HepG2 (cell line): ENCODE data around the gene GHRHR. TPM values are rescaled to one million over a fixed set of nuclear protein-coding genes. Genes with fewer than 3 reads are reported as not detected.
A peak's percentile ranks its signal among the peaks of the same experiment; 100 is the strongest.

Experiments used
- ATAC-seq: fragments of 200-7000 bp; cut with Tn5 transposase; 3 replicates; pipeline ENCODE4 v1.9.1; 2020; ENCODE audit warnings: mild to moderate bottlenecking, moderate library complexity
- BruUV-seq: library from RNA; stranded (reverse); fragments of 400-500 nt; replicated peaks from 2 replicates; lab custom pipeline; 2021; lab: Mats Ljungman, UMichigan
- CTCF ChIA-PET: fragments of 300-600 bp; formaldehyde crosslinking; extraction: SDS; loops from one replicate; lab custom pipeline; 2021; ENCODE audit warnings: low total read pairs, inconsistent platforms, low intra/inter-chr PET ratio; lab: Yijun Ruan, JAX
- POLR2A ChIA-PET: fragments of 350-600 bp; sonication (Branson Sonifier 250); formaldehyde crosslinking; loops from one replicate; lab custom pipeline; 2020; ENCODE audit warnings: antibody characterized with exemption, inconsistent platforms; lab: Yijun Ruan, JAX
- DNase-seq: peaks from one replicate; pipeline ENCODE4 v3.0.0-alpha.2; 2015; ENCODE audit warnings: low spot score
- FAIRE-seq: peaks from 3 replicates; lab custom pipeline; 2011; peaks lifted over from hg19 to GRCh38; lab: Jason Lieb, UNC
- H2AFZ ChIP-seq: one replicate; pipeline ENCODE4 v1.6.1; 2011; ENCODE audit warnings: low read length, inconsistent platforms
- H3K27ac ChIP-seq: fragments of 300-600 bp; 3 replicates; pipeline ENCODE4 v1.8.0; 2011; ENCODE audit warnings: mixed run types, mild to moderate bottlenecking, mixed read lengths, low read length, inconsistent platforms; ENCODE audit not compliant: insufficient read depth; ENCODE audit errors: extremely low read length
- H3K27me3 ChIP-seq, 2 experiments: fragments of 200-600 bp in 1 of 2; 2 replicates in 1 of 2; 3 replicates in 1 of 2; pipeline versions ENCODE4 v1.6.0 to v1.8.0; 2011; ENCODE audit warnings: low read length in 2 of 2, mild to moderate bottlenecking in 2 of 2, moderate library complexity in 2 of 2, inconsistent platforms in 1 of 2; ENCODE audit not compliant: insufficient read depth in 2 of 2, control insufficient read depth in 1 of 2
- H3K36me3 ChIP-seq, 2 experiments: fragments of 200-600 bp in 1 of 2; replicated peaks in 1 of 2; 2 replicates in 1 of 2; 3 replicates in 1 of 2; pipeline versions ENCODE4 v1.5.1 to v1.8.0; 2011; ENCODE audit warnings: low read length in 2 of 2, inconsistent platforms in 1 of 2; ENCODE audit not compliant: insufficient read depth in 2 of 2, control insufficient read depth in 1 of 2
- H3K4me1 ChIP-seq: 2 replicates; pipeline ENCODE4 v1.5.1; 2012; ENCODE audit warnings: low read length, inconsistent platforms; ENCODE audit not compliant: insufficient read depth
- H3K4me2 ChIP-seq: 2 replicates; pipeline ENCODE4 v1.6.0; 2011; ENCODE audit warnings: low read depth, low read length, inconsistent platforms
- H3K4me3 ChIP-seq, 3 experiments: fragments of 200-600 bp in 1 of 3; sonication (generic), shearing (Covaris generic) in 1 of 3; replicated peaks in 1 of 3; 2 replicates each; pipeline ENCODE4 v1.5.1; 2011 to 2016; ENCODE audit warnings: low read length in 3 of 3, inconsistent platforms in 2 of 3, low read depth in 2 of 3, mild to moderate bottlenecking in 2 of 3, control low read depth in 1 of 3, mixed read lengths in 1 of 3; ENCODE audit not compliant: insufficient read depth in 1 of 3
- H3K79me2 ChIP-seq: one replicate; pipeline ENCODE4 v1.6.1; 2011; ENCODE audit warnings: low read length, inconsistent platforms; ENCODE audit not compliant: insufficient read depth
- H3K9ac ChIP-seq: 2 replicates; pipeline ENCODE4 v1.6.0; 2011; ENCODE audit warnings: mild to moderate bottlenecking, low read depth, low read length, inconsistent platforms; ENCODE audit not compliant: insufficient read depth
- H3K9me3 ChIP-seq: 2 replicates; pipeline ENCODE4 v1.5.1; 2012; ENCODE audit warnings: mild to moderate bottlenecking, low read length
- H4K20me1 ChIP-seq: 2 replicates; pipeline ENCODE4 v1.6.0; 2011; ENCODE audit warnings: inconsistent platforms, mild to moderate bottlenecking, low read length, moderate library complexity; ENCODE audit not compliant: insufficient read depth
- ELF4 ChIP-seq: sonication (generic); formaldehyde crosslinking; IDR thresholded peaks from 2 replicates; pipeline ENCODE4 v1.5.0; 2020; ENCODE audit warnings: missing genetic modification reagents, mild to moderate bottlenecking, moderate library complexity, borderline replicate concordance
- SP5 ChIP-seq: IDR thresholded peaks from 2 replicates; pipeline ENCODE4 v1.6.1; 2016; ENCODE audit warnings: low read depth, borderline replicate concordance
- XRCC5 ChIP-seq: fragments of 200-400 bp; formaldehyde crosslinking; optimal IDR thresholded peaks from 2 replicates; pipeline ENCODE3; 2017; ENCODE audit warnings: mild to moderate bottlenecking, low read length
- ZEB1 ChIP-seq: IDR thresholded peaks from 2 replicates; pipeline ENCODE4 v1.6.1; 2012; ENCODE audit warnings: mild to moderate bottlenecking, low read depth, inconsistent platforms; ENCODE audit not compliant: insufficient replicate concordance
- ZKSCAN5 ChIP-seq: sonication (generic); formaldehyde crosslinking; IDR thresholded peaks from 2 replicates; pipeline ENCODE4 v1.5.1; 2020; ENCODE audit warnings: mild to moderate bottlenecking, missing genetic modification reagents
- WGBS: methylation state at CpG from one replicate; pipeline ENCODE4 v1.1.6; 2017; ENCODE audit warnings: low lambda C conversion rate; 5-methylcytosine and 5-hydroxymethylcytosine counted together
- in situ Hi-C: cut with HindIII; loops from 2 replicates; pipeline ENCODE4 v1.10.0; 2017; ENCODE audit warnings: low pct_unique_long_range_greater_than_20kb; ENCODE audit not compliant: extremely low pct_ligation_motif_present
- intact Hi-C: fragments of 100-400 bp; cut with micrococcal nuclease; formaldehyde crosslinking; loops from one replicate; pipeline ENCODE4 v1.10.0; 2022; ENCODE audit not compliant: unreplicated experiment
- polyA plus RNA-seq, 8 experiments: library from polyadenylated mRNA; depleted of rRNA in 3 of 8; stranded (reverse) in 7 of 8; unstranded in 1 of 8; fragments of >200 nt; fragmentation: Illumina TruSeq in 4 of 8; extraction: Trizol in 4 of 8; gene quantifications; 2 replicates each; pipeline versions ENCODE4 v1.2.1 to v1.2.3, GENCODE V29; 2011 to 2016; ENCODE audit warnings: low read depth in 4 of 8, missing spikeins in 1 of 8, mixed read lengths in 1 of 8; ENCODE audit not compliant: insufficient read depth in 1 of 8
- total RNA-seq, 5 experiments: library from RNA; depleted of rRNA; stranded (reverse); fragments of >200 nt; fragmentation: Illumina TruSeq; extraction: Trizol; gene quantifications; 2 replicates each; pipeline ENCODE4 v1.2.3, GENCODE V29; 2016; ENCODE audit warnings: low read depth in 1 of 5
- TF ChIP-seq, protein P1 (sequence below): fragments of 450-650 bp; IDR thresholded peaks from 2 replicates; pipeline ENCODE4 v1.6.1; 2016

GHRHR gene
- total and polyA plus RNA-seq, 2 of the 13 experiments (the other 11 are each of a cell fraction or from before 2014, with no cell fraction given) = not detected

DNA sequence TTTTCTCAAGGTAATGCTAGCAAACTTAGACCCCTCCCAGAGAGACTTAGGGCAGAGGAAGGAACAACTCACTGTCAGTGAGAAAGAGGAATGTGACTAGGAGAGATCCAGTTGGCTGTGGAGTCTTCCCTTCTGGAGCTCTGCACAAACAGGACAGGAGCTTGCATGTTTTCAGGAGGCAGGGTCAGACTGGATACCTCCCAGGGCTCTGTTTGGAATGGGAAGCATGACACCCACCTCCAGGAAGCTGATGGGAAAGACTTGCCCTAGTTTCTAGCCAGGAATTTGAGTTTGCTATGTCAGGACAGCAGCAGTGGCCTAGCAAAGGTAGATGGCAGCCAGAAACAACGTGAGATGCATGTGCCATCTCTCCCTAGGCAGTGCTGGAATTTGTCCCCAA lies 40.6 kb downstream of the GHRHR start:
- FAIRE-seq = no peak
- Histone ChIP-seq H3K4me3 (no peak overlapping the region), H3K4me2 (no peak overlapping the region), H3K27me3 (peaks cover 0 to 8% of the 10 kb centered on the region in 2 experiments; a peak in 1 of 5 replicates), H3K4me1 (no peaks in the 10 kb centered on the region), H3K36me3 (no peaks in the 10 kb centered on the region), H3K9me3 (no peaks in the 10 kb centered on the region), H3K27ac (no peak overlapping the region), H3K79me2 (no peaks in the 10 kb centered on the region), H2AFZ (no peak overlapping the region), H4K20me1 (no peaks in the 10 kb centered on the region), H3K9ac (no peak overlapping the region)
- ATAC-seq = no peak
- intact Hi-C loops = no loop called here
- no TSS peak for BruUV-seq
- in situ Hi-C loops = no loop called here
- WGBS = 0% methylated on average over 1 of the region's 1 CpG
- no peak for DNase-seq
- POLR2A ChIA-PET = no interaction called here
- CTCF ChIA-PET = no interaction called here
- TF ChIP-seq ZKSCAN5 (no peak), XRCC5 (no peak)

DNA sequence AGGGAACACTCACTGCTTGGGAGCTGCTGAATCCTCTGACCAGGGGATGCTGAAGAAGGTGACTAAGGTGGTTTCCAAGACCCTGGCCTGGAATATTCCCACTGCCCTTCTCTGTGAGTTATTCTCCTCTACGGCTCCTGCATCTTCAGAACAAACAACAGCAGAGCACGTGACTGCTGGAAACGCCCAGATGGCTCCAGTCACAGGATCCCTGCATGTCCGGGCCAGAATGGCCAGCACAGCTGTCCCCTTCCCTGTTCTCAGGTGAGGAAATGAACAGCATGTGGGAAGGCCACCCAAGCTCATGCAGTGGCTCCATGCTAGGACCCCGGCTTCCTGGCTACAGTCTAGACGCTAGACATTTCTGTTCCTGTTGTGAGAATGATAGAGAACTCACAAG lies 43.1 kb downstream of the GHRHR start:
- Histone ChIP-seq H3K4me1 (no peaks in the 10 kb centered on the region), H3K9me3 (no peaks in the 10 kb centered on the region)
- TF ChIP-seq ZEB1 (no peak), ELF4 (CRISPR knock-in tag) (no peak), SP5 (CRISPR knock-in tag) (no peak)
- TF ChIP-seq, protein P1, sequence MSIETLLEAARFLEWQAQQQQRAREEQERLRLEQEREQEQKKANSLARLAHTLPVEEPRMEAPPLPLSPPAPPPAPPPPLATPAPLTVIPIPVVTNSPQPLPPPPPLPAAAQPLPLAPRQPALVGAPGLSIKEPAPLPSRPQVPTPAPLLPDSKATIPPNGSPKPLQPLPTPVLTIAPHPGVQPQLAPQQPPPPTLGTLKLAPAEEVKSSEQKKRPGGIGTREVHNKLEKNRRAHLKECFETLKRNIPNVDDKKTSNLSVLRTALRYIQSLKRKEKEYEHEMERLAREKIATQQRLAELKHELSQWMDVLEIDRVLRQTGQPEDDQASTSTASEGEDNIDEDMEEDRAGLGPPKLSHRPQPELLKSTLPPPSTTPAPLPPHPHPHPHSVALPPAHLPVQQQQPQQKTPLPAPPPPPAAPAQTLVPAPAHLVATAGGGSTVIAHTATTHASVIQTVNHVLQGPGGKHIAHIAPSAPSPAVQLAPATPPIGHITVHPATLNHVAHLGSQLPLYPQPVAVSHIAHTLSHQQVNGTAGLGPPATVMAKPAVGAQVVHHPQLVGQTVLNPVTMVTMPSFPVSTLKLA = peak; percentile 57
- TF ChIP-seq, all 625 proteins: peak for 1
- CTCF ChIA-PET = no interaction called here
- no peaks in the 10 kb centered on the region for H3K36me3 ChIP-seq
- peaks cover 0 to 8% of the 10 kb centered on the region in 2 experiments; a peak in 1 of 5 replicates for H3K27me3 ChIP-seq
- H3K4me2 ChIP-seq = no peak overlapping the region
- no TSS peak for BruUV-seq
- FAIRE-seq = no peak
- in situ Hi-C loops (no loop called here), intact Hi-C loops (no loop called here)
- H3K27ac ChIP-seq = no peak overlapping the region
- H3K9ac ChIP-seq = no peak overlapping the region
- no peaks in the 10 kb centered on the region for H4K20me1 ChIP-seq
- no peak overlapping the region for H3K4me3 ChIP-seq
- POLR2A ChIA-PET = no interaction called here
- no peak for DNase-seq
- 7% methylated on average over 3 of the region's 6 CpGs for WGBS
- H3K79me2 ChIP-seq = no peaks in the 10 kb centered on the region
- H2AFZ ChIP-seq = no peak overlapping the region
- no peak for ATAC-seq
